Measurements from ENCODE around the gene PLAAT4. TPM values are rescaled to one million over a fixed set of nuclear protein-coding genes. Genes with fewer than 3 reads are reported as not detected.
A peak's percentile ranks its signal among the peaks of the same experiment; 100 is the strongest.

PLAAT4 gene
- total RNA-seq, 3 donors from 2014 or later: 5.7 to 8.0 (median 7.4) TPM

DNA sequence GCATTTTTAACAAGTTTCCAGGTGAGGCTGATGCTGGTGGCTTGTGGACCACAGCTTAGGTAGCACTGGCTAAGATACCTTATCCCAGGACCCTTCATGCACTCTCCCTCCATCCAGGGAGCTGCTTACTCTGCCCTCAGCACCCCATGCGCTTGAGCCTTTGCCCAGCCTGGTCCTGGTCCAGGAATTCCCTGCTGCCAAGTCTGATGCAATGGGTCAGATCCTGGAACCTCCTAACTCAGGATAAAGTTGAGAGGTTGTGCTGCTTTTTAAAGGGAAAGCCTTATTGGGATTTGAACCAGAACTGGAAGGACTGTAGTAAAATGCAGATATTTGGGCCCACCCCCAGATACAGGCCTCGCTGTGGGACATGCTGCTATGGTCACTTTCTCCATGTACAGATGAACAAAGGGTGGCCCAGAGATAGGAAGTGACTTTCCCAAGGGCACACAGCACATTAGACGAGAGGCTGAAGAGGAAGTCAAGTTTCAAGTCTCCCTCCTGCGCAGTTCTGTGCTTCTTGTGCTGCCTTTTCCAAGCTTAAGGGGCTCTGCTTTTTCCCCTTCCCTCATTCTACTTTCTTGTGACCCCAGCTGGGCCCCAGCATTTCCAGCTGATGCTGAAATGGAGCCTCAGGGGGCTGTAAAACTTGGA, 31.5 kb upstream of the PLAAT4 start:
- H3K4me3 Mint-ChIP-seq: no peak overlapping the region
- no peaks in the 10 kb centered on the region for H3K36me3 Mint-ChIP-seq (ENCODE audit: insufficient read depth)
- peaks cover 5% of the 10 kb centered on the region for H3K9me3 Mint-ChIP-seq
- no peak for DNase-seq
- H3K4me1 Mint-ChIP-seq (ENCODE audit: low read depth): peaks cover 7% of the 10 kb centered on the region
- no peak for ATAC-seq
- no peaks in the 10 kb centered on the region for H3K27me3 Mint-ChIP-seq (ENCODE audit: low read depth)

DNA sequence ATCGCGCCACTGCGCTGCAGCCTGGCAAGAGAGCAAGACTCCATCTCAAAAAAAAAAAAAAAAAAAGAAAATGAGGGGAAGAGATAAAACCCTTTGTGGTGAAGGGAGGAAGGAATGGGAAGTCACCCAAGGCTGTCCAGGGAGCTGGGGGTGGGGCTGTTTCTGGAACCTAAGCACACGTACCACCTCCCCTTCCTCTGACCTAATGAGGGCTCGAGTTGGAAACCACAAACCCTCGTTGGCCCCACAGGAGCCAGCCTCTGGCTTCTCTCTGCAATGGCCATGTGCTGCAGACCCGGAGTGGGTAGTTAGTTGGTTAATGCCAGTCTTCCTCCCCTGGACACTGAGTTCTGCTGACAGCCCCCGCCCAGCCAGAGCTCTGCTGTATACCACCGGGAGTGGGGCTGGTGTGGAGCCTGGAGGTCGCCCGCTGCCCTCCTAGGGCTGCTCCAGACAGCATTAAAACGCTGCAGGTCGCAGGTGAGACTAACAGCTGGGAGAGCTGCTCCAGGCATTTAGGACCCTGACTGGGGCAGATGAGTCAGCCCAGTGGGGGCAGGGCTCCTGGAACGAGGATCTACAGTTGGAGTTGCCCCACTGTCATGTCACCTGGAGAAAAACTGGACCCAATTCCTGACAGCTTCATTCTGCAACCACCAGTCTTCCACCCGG, 30.6 kb upstream of the PLAAT4 start, which contains the start of gene LGALS12:
Gene LGALS12 (plus strand): TSS at position 228 of the 672 bp plus-strand sequence. CDS start 375 bp downstream, at position 603.
- DNase-seq: no peak
- Mint-ChIP-seq H3K4me1 (ENCODE audit: low read depth) (peaks cover 7% of the 10 kb centered on the region), H3K36me3 (ENCODE audit: insufficient read depth) (no peaks in the 10 kb centered on the region), H3K27me3 (ENCODE audit: low read depth) (no peaks in the 10 kb centered on the region), H3K4me3 (no peak within 1 kb of the TSS), H3K9me3 (no peaks in the 10 kb centered on the region)
- ATAC-seq: peak in 1 of 2 donors; percentile 14

DNA sequence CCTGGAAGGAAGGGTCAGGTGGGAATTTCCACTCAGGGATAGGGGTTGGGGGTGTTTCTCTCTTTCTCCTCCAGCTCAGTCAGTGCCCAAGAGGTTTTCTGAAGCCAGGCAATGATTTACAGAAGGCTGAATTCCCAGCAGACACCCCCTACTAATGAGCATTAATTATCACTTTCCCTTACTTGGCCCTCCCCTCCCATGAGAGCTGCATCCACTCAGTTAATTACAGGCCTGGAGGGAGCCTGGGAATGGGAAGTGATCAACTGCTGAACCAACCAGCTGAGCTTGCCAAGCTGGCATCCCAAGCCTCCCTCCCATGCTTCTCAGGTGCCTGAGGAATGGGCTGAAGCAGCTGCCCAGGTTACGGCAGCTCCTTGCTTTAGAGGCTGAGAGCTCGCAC, 29.7 kb upstream of the PLAAT4 start:
- H3K4me1 Mint-ChIP-seq (ENCODE audit: low read depth): peaks cover 7% of the 10 kb centered on the region
- H3K4me3 Mint-ChIP-seq: no peak overlapping the region
- H3K36me3 Mint-ChIP-seq (ENCODE audit: insufficient read depth): no peaks in the 10 kb centered on the region
- H3K27me3 Mint-ChIP-seq (ENCODE audit: low read depth): no peaks in the 10 kb centered on the region
- DNase-seq: no peak
- H3K9me3 Mint-ChIP-seq: no peaks in the 10 kb centered on the region
- ATAC-seq: no peak

DNA sequence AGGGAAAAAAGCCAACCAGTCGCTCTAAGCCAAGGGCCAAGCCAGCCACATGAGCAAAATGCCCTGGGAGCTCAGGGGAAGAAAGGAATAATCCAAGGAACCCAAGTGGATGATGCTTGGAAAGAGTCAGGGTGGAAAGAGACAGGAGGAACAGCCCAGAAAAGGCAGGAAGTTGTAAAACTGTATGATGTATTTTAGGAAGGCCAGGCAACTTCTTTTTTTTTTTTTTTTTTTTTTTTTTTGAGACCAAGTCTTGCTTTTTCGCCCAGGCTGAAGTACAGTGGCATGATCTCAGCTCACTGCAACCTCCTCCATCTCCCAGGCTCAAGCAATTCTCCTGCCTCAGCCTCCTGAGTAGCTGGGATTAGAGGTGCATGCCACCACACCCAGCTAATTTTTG, 29.1 kb upstream of the PLAAT4 start:
- H3K9me3 Mint-ChIP-seq: no peaks in the 10 kb centered on the region
- DNase-seq (no peak), ATAC-seq (no peak)
- H3K36me3 Mint-ChIP-seq (ENCODE audit: insufficient read depth): no peaks in the 10 kb centered on the region
- H3K4me1 Mint-ChIP-seq (ENCODE audit: low read depth): peaks cover 2% of the 10 kb centered on the region
- no peak overlapping the region for H3K4me3 Mint-ChIP-seq
- no peaks in the 10 kb centered on the region for H3K27me3 Mint-ChIP-seq (ENCODE audit: low read depth)

DNA sequence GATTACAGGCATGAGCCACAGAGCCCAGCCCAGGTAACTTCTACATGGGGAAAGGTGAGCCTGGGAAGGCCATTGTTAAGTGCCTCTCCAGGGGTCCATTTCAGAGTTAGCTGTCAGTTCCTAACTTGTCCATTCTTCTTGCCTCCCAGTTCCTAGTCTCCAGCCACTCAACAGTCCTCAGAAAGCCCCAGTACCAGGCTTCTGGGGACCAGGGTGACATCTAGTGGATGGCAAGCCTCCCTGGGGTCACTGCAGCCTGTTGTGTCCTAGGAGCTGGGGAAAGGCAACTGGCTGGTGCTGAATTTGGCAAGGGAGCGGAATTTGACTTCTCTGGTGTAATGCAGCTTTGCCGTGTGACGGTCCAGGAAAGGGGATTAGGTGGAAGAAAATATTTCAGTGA, 28.6 kb upstream of the PLAAT4 start:
- H3K27me3 Mint-ChIP-seq (ENCODE audit: low read depth): no peaks in the 10 kb centered on the region
- no peaks in the 10 kb centered on the region for H3K4me1 Mint-ChIP-seq (ENCODE audit: low read depth)
- no peak for DNase-seq
- no peaks in the 10 kb centered on the region for H3K36me3 Mint-ChIP-seq (ENCODE audit: insufficient read depth)
- no peak overlapping the region for H3K4me3 Mint-ChIP-seq
- no peaks in the 10 kb centered on the region for H3K9me3 Mint-ChIP-seq
- no peak for ATAC-seq

DNA sequence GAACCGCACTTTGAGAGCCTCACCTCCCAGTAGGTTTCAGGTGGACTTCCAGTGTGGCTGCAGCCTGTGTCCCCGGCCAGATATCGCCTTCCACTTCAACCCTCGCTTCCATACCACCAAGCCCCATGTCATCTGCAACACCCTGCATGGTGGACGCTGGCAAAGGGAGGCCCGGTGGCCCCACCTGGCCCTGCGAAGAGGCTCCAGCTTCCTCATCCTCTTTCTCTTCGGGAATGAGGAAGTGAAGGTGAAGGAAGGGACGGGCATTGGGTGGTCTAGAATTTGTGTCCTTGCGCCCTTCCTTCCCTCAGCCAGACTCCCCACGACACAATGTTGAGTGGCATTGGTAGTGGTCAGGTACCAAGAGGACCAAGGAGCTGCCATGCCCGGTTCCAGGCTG, 27.9 kb upstream of the PLAAT4 start:
- Mint-ChIP-seq H3K27me3 (ENCODE audit: low read depth) (no peaks in the 10 kb centered on the region), H3K4me1 (ENCODE audit: low read depth) (no peaks in the 10 kb centered on the region), H3K36me3 (ENCODE audit: insufficient read depth) (no peaks in the 10 kb centered on the region), H3K9me3 (no peaks in the 10 kb centered on the region), H3K4me3 (no peak overlapping the region)
- ATAC-seq: no peak
- DNase-seq: no peak

DNA sequence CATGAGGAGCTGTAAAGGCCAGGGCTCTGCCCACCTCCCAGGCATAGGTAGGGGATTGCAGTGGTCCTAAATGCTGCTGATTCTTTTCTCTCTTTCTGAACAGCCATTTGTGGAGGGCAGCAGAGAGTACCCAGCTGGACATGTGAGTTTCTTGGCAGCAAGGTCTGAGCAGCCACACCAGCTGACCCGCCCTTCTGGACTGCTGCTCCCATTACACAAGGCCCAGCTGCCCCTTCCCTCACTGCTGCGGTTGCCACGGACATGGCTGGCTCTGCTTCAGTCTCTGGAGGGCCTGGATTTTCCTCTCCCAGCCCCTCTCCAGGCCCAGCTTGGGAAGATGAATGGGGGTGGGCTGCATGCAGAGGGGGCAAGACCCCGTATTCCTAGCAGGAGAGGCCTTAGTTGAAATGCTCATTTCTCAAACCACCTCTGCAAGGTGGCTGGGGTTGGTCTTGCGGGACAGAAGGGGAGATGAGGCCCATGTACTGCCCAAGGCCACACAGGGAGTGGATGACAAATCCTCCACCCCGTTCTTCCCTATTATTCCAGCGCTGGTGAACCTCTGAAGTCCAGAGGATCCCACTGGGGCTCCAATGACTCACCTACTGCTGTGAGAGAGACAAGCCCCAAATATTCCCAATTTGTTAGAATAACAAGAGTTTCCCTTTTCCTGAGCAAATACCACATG, 26.1 kb upstream of the PLAAT4 start:
- ATAC-seq: no peak
- Mint-ChIP-seq H3K9me3 (no peaks in the 10 kb centered on the region), H3K27me3 (ENCODE audit: low read depth) (no peaks in the 10 kb centered on the region), H3K4me3 (no peak overlapping the region), H3K36me3 (ENCODE audit: insufficient read depth) (no peaks in the 10 kb centered on the region), H3K4me1 (ENCODE audit: low read depth) (no peaks in the 10 kb centered on the region)
- no peak for DNase-seq

DNA sequence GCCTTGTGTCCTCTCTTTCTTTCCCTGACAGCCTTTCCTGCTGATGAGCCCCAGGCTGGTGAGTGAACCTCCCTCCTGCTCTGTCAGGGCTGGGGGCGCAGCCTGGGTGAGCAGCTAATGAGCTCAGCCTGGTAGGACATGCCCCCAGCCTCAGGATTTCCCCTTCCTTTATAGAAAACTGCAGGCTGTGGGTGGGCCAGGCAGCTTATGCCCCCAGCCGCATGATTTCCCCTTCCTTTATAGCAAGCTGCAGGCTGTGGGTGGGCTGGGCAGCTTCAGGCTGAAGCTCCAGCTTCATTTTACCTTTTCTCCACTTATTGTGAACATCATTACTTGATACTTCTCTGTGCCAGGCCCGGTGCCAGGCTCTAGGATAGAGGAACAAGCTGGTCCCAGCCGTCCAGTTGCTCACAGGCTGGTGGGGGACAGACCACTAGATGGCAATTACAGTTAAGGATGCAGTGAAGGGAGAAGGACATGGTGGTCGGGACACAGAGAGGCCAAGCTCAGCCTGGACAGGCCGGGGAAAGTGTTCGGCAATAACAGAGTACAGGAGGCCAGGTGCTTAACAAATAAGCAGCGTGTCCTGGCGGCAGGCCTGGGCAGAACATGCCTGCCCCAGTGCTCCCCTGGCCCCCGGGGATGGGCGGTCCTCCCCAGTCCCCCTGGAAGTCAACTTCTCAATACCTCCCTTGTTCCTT, 25.4 kb upstream of the PLAAT4 start:
- H3K36me3 Mint-ChIP-seq (ENCODE audit: insufficient read depth): no peaks in the 10 kb centered on the region
- DNase-seq: no peak
- no peak overlapping the region for H3K4me3 Mint-ChIP-seq
- H3K9me3 Mint-ChIP-seq: no peaks in the 10 kb centered on the region
- H3K27me3 Mint-ChIP-seq (ENCODE audit: low read depth): no peaks in the 10 kb centered on the region
- ATAC-seq: no peak
- no peaks in the 10 kb centered on the region for H3K4me1 Mint-ChIP-seq (ENCODE audit: low read depth)

DNA sequence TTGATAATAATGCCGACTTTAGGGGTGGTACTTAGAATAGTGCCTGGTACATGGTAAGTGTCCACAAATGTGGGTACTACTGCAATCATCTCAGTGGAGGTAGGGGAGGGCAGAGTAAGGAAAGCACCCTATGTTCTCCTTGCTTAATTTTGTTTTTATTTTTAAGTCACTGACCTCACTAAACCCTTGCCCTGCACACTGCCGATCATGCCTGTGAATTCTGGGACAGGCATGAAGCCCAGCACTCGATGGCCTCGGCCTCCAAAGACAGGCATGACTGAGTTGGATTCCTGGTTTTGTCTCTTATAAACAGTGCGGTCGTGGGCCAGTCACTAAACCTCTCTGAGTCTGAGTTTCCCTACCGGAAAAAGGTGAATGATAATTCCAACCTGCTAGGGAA, 23.8 kb upstream of the PLAAT4 start:
- no peaks in the 10 kb centered on the region for H3K27me3 Mint-ChIP-seq (ENCODE audit: low read depth)
- no peak for ATAC-seq
- H3K36me3 Mint-ChIP-seq (ENCODE audit: insufficient read depth): no peaks in the 10 kb centered on the region
- H3K9me3 Mint-ChIP-seq: no peaks in the 10 kb centered on the region
- H3K4me3 Mint-ChIP-seq: no peak overlapping the region
- DNase-seq: no peak
- peaks cover 4% of the 10 kb centered on the region for H3K4me1 Mint-ChIP-seq (ENCODE audit: low read depth)

DNA sequence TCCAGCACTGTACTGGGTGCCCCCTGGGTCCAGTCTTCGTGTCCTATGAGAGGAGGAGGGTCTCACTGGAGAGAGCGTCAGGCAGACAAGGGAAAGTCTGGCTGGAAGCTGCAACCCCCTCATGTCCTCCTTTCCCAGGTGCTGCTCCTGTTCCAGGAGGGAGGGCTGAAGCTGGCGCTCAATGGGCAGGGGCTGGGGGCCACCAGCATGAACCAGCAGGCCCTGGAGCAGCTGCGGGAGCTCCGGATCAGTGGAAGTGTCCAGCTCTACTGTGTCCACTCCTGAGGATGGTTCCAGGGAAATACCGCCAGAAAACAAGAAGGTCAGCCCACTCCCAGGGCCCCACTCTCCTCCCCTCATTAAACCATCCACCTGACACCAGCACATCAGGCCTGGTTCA, 20.5 kb upstream of the PLAAT4 start:
- DNase-seq: no peak
- Mint-ChIP-seq H3K27me3 (ENCODE audit: low read depth) (no peaks in the 10 kb centered on the region), H3K4me3 (no peak overlapping the region), H3K9me3 (peaks cover 6% of the 10 kb centered on the region), H3K4me1 (ENCODE audit: low read depth) (peaks cover 17% of the 10 kb centered on the region), H3K36me3 (ENCODE audit: insufficient read depth) (no peaks in the 10 kb centered on the region)
- ATAC-seq: no peak

DNA sequence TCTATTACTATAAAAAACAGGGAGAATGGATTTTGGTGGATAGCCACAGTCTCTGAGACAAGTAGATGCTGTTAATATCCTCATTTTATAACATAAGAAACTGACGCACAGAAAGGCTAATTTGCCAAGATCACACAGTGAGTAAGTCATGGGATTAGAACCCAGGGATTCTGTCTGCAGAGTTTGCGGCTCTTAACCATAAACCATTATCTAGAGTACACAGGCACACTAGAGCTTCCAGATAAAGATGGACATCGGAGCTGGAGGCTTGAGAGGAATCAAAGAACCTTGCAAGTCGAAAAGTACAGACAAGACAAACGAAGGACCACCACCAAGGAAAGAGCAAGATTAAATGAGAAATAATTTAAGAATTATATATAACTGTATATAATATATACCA, 19.5 kb upstream of the PLAAT4 start:
- DNase-seq (no peak), ATAC-seq (no peak)
- H3K4me1 Mint-ChIP-seq (ENCODE audit: low read depth): peaks cover 17% of the 10 kb centered on the region
- H3K36me3 Mint-ChIP-seq (ENCODE audit: insufficient read depth): no peaks in the 10 kb centered on the region
- H3K27me3 Mint-ChIP-seq (ENCODE audit: low read depth): no peaks in the 10 kb centered on the region
- H3K4me3 Mint-ChIP-seq: no peak overlapping the region
- H3K9me3 Mint-ChIP-seq: peaks cover 6% of the 10 kb centered on the region

DNA sequence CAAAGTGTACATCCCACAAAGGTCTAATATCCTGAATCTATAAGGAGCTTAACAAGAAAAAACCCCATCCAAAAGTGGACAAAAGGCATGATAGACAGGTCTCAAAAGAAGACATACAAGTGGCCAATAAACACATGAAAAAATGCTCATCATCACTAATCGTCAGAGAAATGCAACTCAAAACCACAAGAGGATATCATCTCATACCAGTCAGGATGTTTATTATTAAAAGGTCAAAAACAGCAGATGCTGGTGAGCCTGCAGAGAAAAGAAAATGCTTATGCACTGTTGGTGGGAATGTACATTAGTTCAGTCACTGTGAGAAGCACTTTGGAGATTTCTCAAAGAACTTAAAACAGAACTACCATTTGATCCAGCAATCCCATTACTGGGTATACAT, 18.1 kb upstream of the PLAAT4 start:
- DNase-seq: no peak
- Mint-ChIP-seq H3K27me3 (ENCODE audit: low read depth) (no peaks in the 10 kb centered on the region), H3K4me1 (ENCODE audit: low read depth) (peaks cover 17% of the 10 kb centered on the region), H3K36me3 (ENCODE audit: insufficient read depth) (no peaks in the 10 kb centered on the region), H3K9me3 (peaks cover 6% of the 10 kb centered on the region), H3K4me3 (no peak overlapping the region)
- no peak for ATAC-seq

DNA sequence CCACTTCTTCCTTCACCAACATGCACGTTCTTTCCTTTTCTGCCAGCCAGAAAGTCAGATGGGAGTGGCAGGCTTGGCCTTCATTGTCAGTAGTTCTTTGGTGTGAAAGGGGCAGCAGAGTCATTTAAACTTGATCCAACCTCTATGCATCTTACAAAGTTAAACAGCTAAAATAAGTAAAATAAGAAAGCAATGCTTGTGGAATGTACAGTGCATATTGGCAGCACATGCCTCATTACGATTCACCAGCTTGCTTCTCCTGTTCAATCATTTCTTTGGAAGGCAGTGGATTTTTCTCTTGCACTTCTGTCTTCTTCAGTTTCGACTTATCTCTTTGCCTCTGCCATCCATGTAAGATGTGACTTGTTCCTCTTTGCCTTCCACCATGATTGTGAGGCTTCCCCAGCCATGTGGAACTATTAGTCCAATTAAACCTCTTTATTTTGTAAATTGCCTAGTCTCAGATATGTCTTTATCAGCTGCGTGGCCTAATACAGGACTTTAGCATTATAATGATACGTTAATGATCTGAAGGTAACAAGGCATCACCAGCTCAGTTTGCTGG, 15.9 kb upstream of the PLAAT4 start:
- Mint-ChIP-seq H3K36me3 (ENCODE audit: insufficient read depth) (no peaks in the 10 kb centered on the region), H3K4me3 (no peak overlapping the region), H3K4me1 (ENCODE audit: low read depth) (peaks cover 17% of the 10 kb centered on the region), H3K9me3 (peaks cover 6% of the 10 kb centered on the region), H3K27me3 (ENCODE audit: low read depth) (no peaks in the 10 kb centered on the region)
- DNase-seq (no peak), ATAC-seq (no peak)

DNA sequence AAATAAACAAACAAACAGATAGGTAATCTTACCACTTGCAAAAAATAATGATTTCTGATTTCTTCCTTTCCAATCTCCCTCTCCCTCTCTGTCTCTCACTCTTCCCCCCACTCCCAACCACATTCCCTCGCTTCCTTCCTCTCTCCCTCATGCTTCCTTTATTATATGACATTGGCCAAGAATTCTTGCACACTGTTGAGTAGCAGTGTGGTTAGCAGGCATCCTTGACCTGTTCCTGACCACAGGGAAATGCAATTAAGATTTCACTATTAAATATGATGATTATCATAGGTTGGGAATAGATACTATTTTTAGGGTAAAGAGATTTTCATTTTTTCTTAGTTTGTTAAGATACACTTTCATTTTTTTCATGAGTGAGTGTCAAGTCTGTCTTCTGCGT, 14.7 kb upstream of the PLAAT4 start:
- no peak overlapping the region for H3K4me3 Mint-ChIP-seq
- peaks cover 6% of the 10 kb centered on the region for H3K9me3 Mint-ChIP-seq
- ATAC-seq (no peak), DNase-seq (no peak)
- no peaks in the 10 kb centered on the region for H3K27me3 Mint-ChIP-seq (ENCODE audit: low read depth)
- peaks cover 17% of the 10 kb centered on the region for H3K4me1 Mint-ChIP-seq (ENCODE audit: low read depth)
- no peaks in the 10 kb centered on the region for H3K36me3 Mint-ChIP-seq (ENCODE audit: insufficient read depth)

Measured in activated T-cell treated with anti-CD3 and anti-CD28 coated beads, Interleukin-2, amount 50 U/mL, for 4 hours (primary cell).